Activated CD4-positive, CD25-positive, alpha-beta regulatory T cell treated with anti-CD3 and anti-CD28 coated beads, Interleukin-2, amount 50 U/mL, for 16 hours (primary cell): ENCODE data around the gene SARS2.
A peak's percentile ranks its signal among the peaks of the same experiment; 100 is the strongest.
"Not testable (repeated sequence)": the region's sequence is repeated elsewhere in the genome, so short reads cannot be mapped to it uniquely, and the experiment has no call there.

ENCODE experiments used
- DNase-seq: peaks from one replicate; pipeline ENCODE4 v3.0.0-alpha.2; 2020; ENCODE audit warnings: low read depth, low spot score

Gene SARS2

DNA sequence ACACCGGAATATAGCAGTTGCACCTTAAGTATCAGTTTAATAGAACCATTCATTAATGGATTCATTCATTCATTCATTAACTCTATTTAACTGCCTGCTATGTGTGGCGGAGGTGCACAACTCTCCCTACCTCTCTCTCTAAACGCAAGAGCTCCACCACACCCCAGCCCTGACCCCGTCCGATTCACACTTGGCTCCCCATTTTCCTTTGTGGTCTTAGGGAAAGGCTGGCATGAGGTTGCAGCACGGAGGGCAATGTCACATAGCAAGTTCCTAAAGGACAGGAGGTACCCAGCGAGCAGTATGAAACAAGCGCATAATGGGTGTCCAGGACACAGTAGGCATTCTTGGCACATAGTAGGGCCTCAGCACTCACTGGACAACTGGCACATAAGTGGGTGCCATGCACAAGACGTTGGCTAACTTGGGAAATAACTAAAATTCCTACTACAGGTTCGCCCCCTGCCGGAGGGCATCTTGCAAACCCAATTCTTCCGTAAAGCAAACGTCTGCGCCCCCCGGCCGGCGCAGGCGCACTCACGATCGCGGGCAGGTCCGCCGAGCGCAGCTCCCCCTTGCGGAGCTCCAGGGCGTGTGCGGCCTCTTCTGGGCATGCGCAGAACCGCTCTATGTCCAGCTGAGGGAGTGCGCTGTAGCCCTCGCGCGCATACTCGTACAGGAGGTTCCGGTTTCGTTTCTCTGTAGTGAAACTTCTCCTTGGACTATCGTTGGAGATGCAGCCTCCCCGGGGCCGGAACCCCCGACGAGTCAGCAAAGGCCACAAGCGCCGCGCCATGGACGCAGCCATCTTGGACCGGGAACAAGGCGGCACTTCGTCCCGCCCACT is at the start of gene SARS2:
Gene SARS2 (minus strand): TSS at position 835 of the 847 bp plus-strand sequence. CDS start 27 bp downstream, at position 808.
- DNase-seq, result peak; percentile 84

DNA sequence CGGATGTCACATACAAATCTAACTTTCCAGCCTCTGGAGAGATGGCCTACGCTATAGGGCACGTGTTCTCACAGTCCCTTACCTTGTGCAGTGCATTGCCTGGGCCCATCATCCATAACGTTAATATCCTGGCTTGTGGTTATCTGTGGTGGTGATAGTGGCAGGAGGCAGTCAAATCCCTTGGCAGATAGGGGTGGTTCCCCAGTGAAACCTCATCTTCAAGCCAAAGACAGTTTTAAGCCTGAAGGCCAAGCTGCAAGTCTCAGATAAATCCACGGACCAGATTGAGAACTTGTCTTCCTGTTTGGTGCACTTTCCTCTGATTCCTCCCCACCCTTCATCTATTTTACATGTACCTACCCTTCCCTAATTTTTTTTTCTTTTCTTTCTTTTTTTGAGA is 49.2 kb upstream of the SARS2 start:
- no peak for DNase-seq

DNA sequence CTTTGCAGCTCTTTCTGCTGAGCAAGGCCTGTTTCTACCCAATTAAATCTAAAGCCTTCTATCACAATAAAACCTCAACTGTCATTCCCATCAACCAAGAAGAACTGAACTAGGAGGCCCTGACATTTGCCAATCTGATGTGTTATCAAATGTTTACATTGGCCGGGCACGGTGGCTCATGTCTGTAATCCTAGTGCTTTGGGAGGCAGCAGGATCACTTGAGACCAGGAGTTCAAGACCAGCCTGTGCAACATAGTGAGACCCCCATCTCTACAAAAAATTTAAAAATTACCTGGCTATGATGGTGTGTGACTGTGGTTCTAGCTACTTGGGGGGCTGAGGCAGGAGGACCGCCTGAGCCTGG is 47.7 kb upstream of the SARS2 start:
- DNase-seq, result no peak

DNA sequence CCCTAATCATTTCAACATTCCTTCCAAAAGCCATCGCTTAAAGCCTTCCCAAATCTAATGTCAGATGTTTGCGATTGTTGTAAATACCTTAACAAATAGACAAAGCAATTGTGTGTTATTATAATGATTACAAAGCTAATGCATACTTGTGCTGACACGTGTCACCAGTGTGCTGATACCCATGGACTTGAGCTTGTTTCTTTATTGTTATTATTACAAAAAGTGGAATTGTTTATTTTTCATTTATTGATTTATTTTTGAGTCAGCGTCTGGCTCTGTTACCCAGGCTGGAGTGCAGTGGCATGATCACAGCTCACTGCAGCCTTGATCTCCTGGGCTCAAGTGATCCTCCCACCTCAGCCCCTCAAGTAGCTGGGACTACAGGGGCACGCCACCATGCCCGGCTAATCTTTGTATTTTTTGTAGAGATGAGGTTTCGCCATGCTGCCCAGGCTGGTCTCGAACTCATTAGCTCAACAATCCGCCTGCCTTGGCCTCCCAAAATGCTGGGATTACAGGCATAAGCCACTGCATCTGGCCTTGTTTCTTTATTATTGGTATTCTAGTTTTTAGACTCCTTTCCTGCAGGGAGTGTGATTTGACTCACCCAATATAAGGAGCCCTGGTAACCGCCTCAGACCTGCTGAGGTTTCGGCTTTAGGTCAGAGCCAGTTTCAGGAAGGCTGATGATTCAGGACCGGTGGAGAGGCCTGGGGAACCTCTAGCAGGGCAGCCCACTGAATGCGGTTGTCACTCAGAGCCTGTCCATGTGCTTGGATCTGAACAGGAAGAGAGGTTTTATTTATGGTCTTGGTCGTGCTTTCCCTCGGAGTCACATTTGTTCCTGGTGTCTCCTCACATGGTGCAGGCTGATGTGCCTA is 47.1 kb upstream of the SARS2 start:
- no peak for DNase-seq

DNA sequence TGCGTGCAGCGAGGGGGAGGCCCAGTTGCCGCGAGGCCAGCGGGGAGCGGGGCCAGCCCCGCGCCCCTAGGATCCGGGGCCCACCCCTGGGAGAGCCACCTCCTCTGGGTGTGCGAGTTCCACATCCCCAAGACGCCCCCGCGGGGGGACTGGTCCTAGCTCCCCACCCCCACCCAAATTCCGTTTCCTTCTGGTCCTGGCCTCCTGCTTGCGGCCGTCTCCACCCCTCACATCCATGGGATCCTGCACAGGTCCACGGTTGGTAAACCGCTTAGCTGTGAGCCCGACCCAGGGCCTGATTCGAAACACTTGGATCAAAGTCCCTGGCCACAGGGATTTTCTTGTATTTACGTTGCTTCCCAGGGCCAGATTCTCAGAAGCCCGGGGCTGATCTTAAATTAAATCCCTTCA is 45.3 kb upstream of the SARS2 start:
- DNase-seq, result no peak

GRCh38 chr19:38975214-38975860 is 44.8 kb upstream of the SARS2 start, which contains the start of gene FBXO17:
Gene FBXO17 (minus strand): TSS chr19:38975742. CDS start chr19:38950319, 25,423 bp downstream.
- DNase-seq, result no peak

DNA sequence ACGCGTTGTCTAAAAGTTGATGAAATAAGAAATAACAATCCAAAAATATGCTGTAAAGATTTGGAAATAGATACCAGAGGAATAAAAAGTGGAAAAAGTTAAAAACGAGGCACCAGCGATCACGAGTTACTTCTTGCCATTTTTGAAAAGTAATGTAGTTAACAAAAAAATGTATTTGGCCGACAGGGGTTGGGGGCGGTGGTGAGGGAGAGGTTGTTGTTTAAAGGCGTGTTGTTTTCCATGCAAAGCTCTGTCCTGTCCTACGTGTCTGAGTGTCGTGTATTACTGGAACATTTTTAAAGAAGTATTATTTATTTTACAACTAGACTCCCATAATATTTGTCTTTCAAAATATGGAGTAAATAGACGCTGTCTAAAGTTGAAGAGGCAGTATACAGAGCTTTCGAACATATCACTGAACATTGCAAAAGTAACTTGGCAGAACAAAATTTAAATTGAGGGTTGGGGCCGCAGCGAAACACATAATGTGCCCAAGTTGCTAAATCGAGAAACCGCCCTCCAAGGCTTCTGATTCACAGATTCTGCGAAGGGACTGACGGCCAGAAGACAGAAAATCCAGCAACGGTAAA is 44.2 kb upstream of the SARS2 start:
- no peak for DNase-seq

- no peak for DNase-seq
Observed at GRCh38 chr19:38971672-38972071, 41.1 kb upstream of the SARS2 start.

DNA sequence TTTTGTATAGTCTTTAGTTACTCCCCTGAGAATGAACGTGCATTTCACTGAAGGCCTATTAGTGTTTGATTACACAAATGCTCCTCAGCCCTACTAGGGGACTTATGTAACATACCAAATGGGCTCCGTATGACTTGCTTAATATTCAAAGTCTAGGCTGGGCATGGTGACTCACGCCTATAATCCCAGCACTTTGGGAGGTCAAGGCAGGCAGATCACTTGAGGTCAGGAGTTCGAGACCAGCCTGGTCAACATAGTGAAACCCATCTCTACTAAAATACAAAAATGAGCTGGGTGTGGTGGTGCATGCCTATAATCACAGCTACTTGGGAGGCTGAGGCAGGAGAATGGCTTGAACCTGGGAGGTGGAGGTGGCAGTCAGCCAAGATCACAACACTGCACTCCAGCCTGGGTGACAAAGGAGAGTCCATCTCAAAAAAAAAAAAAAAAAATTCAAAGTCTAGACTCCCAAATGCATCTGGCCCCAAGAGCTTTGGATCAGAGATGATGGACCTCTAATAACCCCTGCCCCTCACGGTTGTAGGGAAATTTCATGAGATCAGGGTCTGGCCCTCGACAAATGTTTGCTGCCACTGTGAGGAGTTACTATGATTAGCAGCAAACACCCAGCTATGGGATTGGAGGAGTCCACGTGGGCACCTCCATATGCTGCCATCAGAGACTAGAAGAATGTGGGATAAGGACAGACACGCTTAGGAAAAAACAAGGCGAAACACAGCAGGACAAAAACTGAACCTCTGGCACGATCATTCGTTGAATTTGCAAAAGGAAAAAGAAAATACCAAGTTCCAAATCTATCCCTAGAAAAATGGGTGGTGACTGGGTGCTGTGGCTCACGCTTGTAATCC is 40.3 kb upstream of the SARS2 start:
- no peak for DNase-seq

DNA sequence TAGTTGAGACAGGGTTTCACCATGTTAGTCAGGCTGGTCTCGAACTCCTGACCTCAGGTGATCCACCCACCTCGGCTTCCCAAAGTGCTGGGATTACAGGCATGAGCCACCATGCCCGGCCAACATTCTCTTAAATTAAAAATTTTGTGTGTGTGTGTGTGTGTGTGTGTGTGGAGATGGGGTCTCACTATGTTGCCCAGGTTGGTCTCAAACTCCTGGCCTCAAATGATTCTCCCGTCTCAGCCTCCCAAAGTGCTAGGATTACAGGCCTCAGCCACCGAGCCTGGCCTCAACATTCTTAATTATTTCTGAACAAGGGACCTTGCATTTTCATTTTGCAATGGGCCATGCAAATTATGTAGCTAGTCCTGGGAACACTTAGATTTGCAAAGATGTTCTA is 35.6 kb upstream of the SARS2 start:
- DNase-seq, result not testable (repeated sequence)

DNA sequence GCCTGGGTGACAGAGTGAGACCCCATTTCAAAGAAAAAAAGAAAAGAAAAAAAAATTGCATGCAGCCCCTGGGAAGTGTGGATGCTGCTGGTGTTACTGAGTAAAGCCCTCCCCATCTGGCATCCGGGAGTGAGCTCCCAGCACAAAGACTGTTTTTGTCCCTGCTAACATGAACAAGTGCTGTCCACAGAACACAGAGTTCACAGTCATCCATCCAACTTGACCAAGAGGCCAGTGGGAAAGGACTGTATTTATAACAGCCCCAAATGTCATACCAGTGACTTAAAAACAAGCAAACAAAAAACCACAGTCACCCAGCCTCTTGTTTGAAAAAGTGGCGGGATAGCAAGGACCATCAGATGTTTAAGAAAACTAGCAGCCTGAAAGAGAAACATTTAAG is 34.2 kb upstream of the SARS2 start:
- DNase-seq, result no peak

DNA sequence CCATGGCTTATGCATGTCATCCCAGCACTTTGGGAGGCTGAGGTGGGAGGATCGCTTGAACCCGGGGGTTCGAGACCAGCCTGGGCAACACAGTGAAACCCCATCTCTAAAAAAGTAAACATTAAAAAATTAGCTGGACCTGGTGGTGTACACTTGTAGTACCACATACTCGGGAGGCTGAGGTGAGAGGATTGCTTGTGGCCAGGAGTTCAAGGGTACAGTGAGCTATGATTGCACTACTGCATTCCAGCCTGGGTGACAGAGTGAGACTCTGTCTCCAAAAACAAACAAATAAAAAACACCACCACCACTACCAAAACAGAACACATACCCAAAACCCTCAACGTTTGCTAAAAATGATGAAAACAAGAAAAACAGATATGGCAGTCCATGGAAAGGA is 29.1 kb upstream of the SARS2 start:
- DNase-seq, result no peak

DNA sequence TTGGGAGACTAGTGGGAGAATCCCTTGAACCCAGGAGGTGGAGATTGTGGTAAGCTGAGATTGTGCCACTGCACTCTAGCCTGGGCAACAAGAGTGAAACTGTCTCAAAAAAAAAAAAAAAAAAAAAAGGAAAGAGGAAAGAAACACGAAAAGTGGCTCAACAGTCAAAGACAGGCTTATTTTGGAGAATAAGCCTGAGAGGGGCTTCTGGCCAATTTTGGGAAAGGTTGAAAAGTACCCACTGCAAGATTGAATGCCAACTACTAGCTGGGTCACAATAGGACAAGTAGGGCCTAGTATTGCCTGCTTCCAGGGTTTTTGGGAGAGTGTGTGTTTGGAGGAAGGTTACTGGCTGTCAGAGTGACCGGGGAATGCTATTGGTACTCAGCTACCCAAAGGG is 27.7 kb upstream of the SARS2 start:
- DNase-seq, result no peak

DNA sequence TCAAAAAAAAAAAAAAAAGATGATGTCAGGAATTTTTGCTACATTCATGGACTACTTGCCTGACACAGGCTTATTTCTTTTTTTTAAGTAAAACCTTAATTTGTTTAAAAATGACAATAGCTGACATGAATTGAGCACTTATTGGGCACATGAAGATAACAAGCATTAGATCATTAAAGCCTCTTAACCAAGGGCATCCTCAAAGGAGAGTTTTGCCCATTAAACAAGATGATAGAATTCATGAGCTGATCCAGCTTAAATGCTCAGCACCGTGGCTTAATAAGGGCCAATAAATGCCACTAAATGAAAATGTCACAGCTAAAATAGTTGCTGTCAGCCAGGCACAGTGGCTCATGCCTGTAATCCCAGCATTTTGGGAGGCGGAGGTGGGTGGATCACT is 25.7 kb upstream of the SARS2 start:
- DNase-seq, result no peak

GRCh38 chr19:38953677-38954076 is 23.1 kb upstream of the SARS2 start:
- DNase-seq, result no peak

DNA sequence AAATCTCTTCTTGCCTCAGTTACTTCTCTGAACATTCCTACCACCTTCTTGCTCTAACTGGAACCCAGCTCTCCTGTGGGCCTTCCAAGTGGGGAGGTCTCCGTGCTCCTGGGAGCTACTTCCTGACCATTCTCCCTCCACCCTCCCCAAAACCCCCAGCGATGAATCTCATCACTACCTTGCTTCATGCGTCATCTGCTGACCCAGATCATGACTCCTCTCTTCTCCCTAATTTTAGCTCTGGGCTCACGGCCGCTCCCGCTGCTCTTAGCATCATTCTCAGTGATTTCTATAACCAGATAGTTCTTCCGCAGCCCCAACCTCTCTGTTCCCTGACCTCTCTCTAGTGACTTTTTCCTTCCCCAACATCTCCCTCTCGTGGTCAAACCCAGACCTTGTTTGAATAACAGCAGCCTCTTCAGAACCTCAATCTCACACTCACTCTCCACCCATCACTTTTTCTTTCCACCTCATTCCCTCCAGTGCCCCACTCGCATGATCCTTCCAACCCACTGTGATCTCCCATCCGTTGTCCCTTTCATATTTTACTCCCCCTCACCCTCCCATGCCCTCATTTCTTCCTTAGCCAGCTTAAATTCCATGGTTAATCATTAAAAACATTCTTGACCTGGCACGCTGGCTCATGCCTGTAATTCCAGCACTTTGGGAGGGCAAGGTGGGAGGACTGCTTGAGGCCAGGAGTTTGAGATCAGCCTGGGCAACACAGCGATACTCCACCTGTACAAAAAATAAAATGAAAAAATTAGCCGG is 22.0 kb upstream of the SARS2 start:
- no peak for DNase-seq

DNA sequence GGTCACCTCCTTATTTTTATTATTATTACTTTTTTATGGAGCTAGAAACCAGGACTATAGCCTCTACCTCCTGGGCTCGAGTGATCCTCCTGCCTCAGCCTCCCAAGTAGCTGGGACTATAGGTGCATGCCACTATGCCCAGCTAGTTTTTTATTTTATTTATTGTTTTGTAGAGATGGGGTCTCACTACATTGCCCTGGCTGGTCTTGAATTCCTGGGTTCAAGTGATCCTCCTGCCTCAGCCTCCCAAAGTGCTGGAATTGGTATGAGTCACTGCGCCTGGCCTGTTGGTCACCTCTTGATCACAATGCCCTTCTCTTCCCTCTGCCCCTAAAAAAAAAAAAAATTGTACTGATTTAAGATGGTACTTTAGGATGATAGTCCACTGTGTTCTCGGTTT is 20.6 kb upstream of the SARS2 start:
- DNase-seq, result no peak

DNA sequence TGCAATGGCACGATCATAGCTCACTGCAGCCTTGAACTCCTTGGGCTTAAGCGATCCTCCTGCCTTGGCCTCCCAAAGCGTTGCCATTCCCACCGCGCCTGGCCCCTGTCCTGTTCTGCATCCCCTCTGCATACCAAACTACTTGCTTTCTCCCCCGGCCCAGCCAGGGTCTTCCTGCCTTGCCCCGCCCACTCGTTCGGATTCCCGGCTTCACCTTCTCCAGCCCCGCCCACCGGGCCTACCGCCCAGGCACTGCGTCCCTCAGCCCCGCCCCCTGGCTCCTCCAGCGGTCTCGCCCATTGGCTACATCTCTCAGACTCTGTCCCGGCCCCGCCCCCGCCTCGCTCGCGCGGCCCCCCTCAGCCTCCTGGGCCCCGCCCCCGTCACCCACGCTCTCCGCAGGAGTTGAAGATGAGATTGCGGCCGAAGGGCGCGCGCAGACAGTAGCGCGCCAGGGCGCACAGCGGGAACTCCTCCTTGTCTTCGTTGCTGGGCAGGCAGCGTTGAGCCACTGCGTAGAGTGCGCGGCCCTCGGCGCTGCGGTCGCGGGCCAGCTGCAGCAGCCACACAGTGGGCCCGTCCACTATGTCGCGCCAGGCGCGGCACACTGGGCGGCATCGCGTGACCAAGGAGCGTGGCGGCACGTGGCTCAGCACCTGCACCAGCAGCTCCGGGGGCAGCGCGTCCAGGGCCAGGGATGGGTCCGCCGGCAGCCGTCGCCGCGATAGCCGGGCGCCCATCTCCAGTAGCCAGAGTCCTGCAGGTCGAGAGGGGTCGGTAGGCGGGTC is 19.2 kb upstream of the SARS2 start:
- peak; percentile 49 for DNase-seq
